GM23338 (cell line): ENCODE data around the gene STK33. TPM values are rescaled to one million over a fixed set of nuclear protein-coding genes. Genes with fewer than 3 reads are reported as not detected.
A peak's percentile ranks its signal among the peaks of the same experiment; 100 is the strongest.

Experiments used
- ATAC-seq: fragments of 200-7000 bp; cut with Tn5 transposase; 3 replicates; pipeline ENCODE4 v1.9.1; 2020
- DNase-seq: peaks from one replicate; pipeline ENCODE4 v3.0.0-alpha.2; 2015; ENCODE audit warnings: low spot score
- H2AFZ ChIP-seq: fragments of 200-600 bp; sonication (generic); 2 replicates; pipeline ENCODE4 v1.8.0; 2016; ENCODE audit warnings: antibody characterized with exemption, mild to moderate bottlenecking, moderate library complexity
- H3F3A ChIP-seq: fragments of 200-600 bp; sonication (generic); replicated peaks from 2 replicates; pipeline ENCODE4 v1.8.0; 2017; ENCODE audit warnings: antibody characterized with exemption, mixed run types, low read depth
- H3K27ac ChIP-seq: fragments of 200-600 bp; sonication (generic); 2 replicates; pipeline ENCODE4 v1.6.1; 2016; ENCODE audit warnings: low read depth
- H3K27me3 ChIP-seq: fragments of 200-600 bp; sonication (generic); 2 replicates; pipeline ENCODE4 v1.8.0; 2016; ENCODE audit warnings: mild to moderate bottlenecking, mixed run types, moderate library complexity; ENCODE audit not compliant: insufficient read depth
- H3K36me3 ChIP-seq: fragments of 200-600 bp; sonication (generic); 2 replicates; pipeline ENCODE4 v1.8.0; 2016; ENCODE audit warnings: mild to moderate bottlenecking; ENCODE audit not compliant: insufficient read depth
- H3K4me1 ChIP-seq: fragments of 200-600 bp; sonication (generic); 2 replicates; pipeline ENCODE4 v1.8.0; 2016; ENCODE audit warnings: mild to moderate bottlenecking, moderate library complexity; ENCODE audit not compliant: insufficient read depth
- H3K4me2 ChIP-seq: fragments of 200-600 bp; sonication (generic); 2 replicates; pipeline ENCODE4 v1.7.1; 2017; ENCODE audit warnings: mixed run types
- H3K4me3 ChIP-seq: fragments of 200-600 bp; sonication (generic); 2 replicates; pipeline ENCODE4 v1.6.1; 2016; ENCODE audit warnings: mixed run types
- H3K79me2 ChIP-seq: fragments of 200-600 bp; sonication (generic); replicated peaks from 2 replicates; pipeline ENCODE4 v1.8.0; 2017; ENCODE audit warnings: mild to moderate bottlenecking; ENCODE audit not compliant: insufficient read depth
- H3K9me2 ChIP-seq: fragments of 200-600 bp; sonication (generic); 2 replicates; pipeline ENCODE4 v1.8.0; 2017; ENCODE audit not compliant: insufficient read depth
- H4K20me1 ChIP-seq: fragments of 200-600 bp; sonication (generic); replicated peaks from 2 replicates; pipeline ENCODE4 v1.8.0; 2017; ENCODE audit warnings: mild to moderate bottlenecking; ENCODE audit not compliant: insufficient read depth
- H3K27ac Mint-ChIP-seq: 2 replicates; pipeline ENCODE4 v1.8.0; 2020; ENCODE audit warnings: inconsistent platforms, mild to moderate bottlenecking, moderate library complexity, mixed read lengths
- H3K27me3 Mint-ChIP-seq: 3 replicates; pipeline ENCODE4 v1.8.0; 2022; ENCODE audit warnings: low read depth, mild to moderate bottlenecking, moderate library complexity, mixed read lengths, inconsistent platforms; ENCODE audit not compliant: insufficient read depth, poor library complexity
- H3K36me3 Mint-ChIP-seq: 3 replicates; pipeline ENCODE4 v1.8.0; 2021; ENCODE audit warnings: low read depth, mild to moderate bottlenecking, inconsistent platforms, moderate library complexity, mixed read lengths
- H3K4me1 Mint-ChIP-seq: 3 replicates; pipeline ENCODE4 v1.8.0; 2020; ENCODE audit warnings: mild to moderate bottlenecking, inconsistent platforms, mixed read lengths
- H3K4me3 Mint-ChIP-seq: 3 replicates; pipeline ENCODE4 v1.8.0; 2021; ENCODE audit warnings: moderate library complexity, mild to moderate bottlenecking, inconsistent platforms, mixed read lengths
- H3K9me3 Mint-ChIP-seq: 3 replicates; pipeline ENCODE4 v1.8.0; 2020; ENCODE audit warnings: moderate library complexity, mild to moderate bottlenecking, inconsistent platforms, mixed read lengths
- CTCF ChIP-seq, 2 experiments: fragments of 200-600 bp in 1 of 2; sonication (generic) in 1 of 2; conservative IDR thresholded peaks; 2 replicates each; pipeline versions ENCODE4 v1.5.1 to v1.6.1; 2016 to 2017; ENCODE audit warnings: antibody characterized with exemption in 2 of 2, low read depth in 2 of 2, mild to moderate bottlenecking in 2 of 2, moderate library complexity in 1 of 2
- ETS1 ChIP-seq: IDR thresholded peaks from 2 replicates; pipeline ENCODE4 v1.6.1; 2016; ENCODE audit warnings: antibody characterized with exemption
- EZH2 ChIP-seq: fragments of 200-600 bp; sonication (generic); IDR thresholded peaks from one replicate; pipeline ENCODE4 v1.8.0; 2017; ENCODE audit warnings: antibody characterized with exemption, mild to moderate bottlenecking, low read depth; ENCODE audit not compliant: unreplicated experiment
- EZH2phosphoT487 ChIP-seq: fragments of 200-600 bp; sonication (generic); IDR thresholded peaks from one replicate; pipeline ENCODE4 v1.8.1; 2018; ENCODE audit warnings: antibody characterized with exemption; ENCODE audit not compliant: unreplicated experiment
- JUNB ChIP-seq: IDR thresholded peaks from one replicate; pipeline ENCODE4 v1.6.1; 2016; ENCODE audit warnings: antibody characterized with exemption; ENCODE audit not compliant: unreplicated experiment
- NANOG ChIP-seq: IDR thresholded peaks from 2 replicates; pipeline ENCODE4 v1.6.1; 2016; ENCODE audit warnings: antibody characterized with exemption, borderline replicate concordance
- POLR2AphosphoS5 ChIP-seq: IDR thresholded peaks from 2 replicates; pipeline ENCODE4 v1.6.1; 2016; ENCODE audit warnings: antibody characterized with exemption, low read depth
- REST ChIP-seq: IDR thresholded peaks from one replicate; pipeline ENCODE4 v1.6.1; 2018; ENCODE audit warnings: antibody characterized with exemption; ENCODE audit not compliant: unreplicated experiment
- STAT1 ChIP-seq: IDR thresholded peaks from one replicate; pipeline ENCODE4 v1.6.1; 2016; ENCODE audit warnings: antibody characterized with exemption; ENCODE audit not compliant: unreplicated experiment
- ZNF331 ChIP-seq: fragments of 250-450 bp; sonication (Bioruptor Pico); IDR thresholded peaks from 2 replicates; pipeline ENCODE4 v1.5.0; 2020; ENCODE audit warnings: low read depth, mild to moderate bottlenecking, moderate library complexity
- polyA plus RNA-seq: library from polyadenylated mRNA; unstranded; fragments of >200 nt; fragmentation: Nextera tagmentation; extraction: Ambion mirVana; gene quantifications from 2 replicates; pipeline ENCODE4 v1.2.1, GENCODE V29; 2016
- total RNA-seq: library from RNA; depleted of rRNA; stranded (reverse); fragments of >200 nt; shearing (Covaris generic); gene quantifications from 2 replicates; pipeline ENCODE4 v1.2.3, GENCODE V29; 2014

The STK33 gene
- total and polyA plus RNA-seq, 2 experiments from 2014 or later = 17.2 to 18.2 TPM

GRCh38 chr11:8354622-8355415 is 239.2 kb downstream of the STK33 start:
- TF ChIP-seq CTCF (conservative IDR thresholded peaks at IDR 0.05; ENCODE audit: low read depth in 2 of 2) (peak in 1 of 2 experiments; percentile 36; a peak in 2 of 4 replicates), ETS1 (no peak)
- Mint-ChIP-seq H3K36me3 (no peaks in the 10 kb centered on the region; the same call in 2 of the 3 replicates), H3K27ac (peak overlapping the region; percentile 7; the same call in 1 of the 2 replicates), H3K4me1 (peaks cover 14% of the 10 kb centered on the region; the same call in 2 of the 3 replicates), H3K4me3 (no peak overlapping the region), H3K9me3 (no peaks in the 10 kb centered on the region), H3K27me3 (peaks cover 7% of the 10 kb centered on the region)
- H3K9me2 ChIP-seq = no peaks in the 10 kb centered on the region
- H3K79me2 ChIP-seq = no peaks in the 10 kb centered on the region
- H2AFZ ChIP-seq = no peak overlapping the region
- H3K4me3 ChIP-seq = no peak overlapping the region
- H3K4me1 ChIP-seq = no peaks in the 10 kb centered on the region
- no peaks in the 10 kb centered on the region for H3K27me3 ChIP-seq
- no peaks in the 10 kb centered on the region for H3F3A ChIP-seq
- no peaks in the 10 kb centered on the region for H3K36me3 ChIP-seq
- H4K20me1 ChIP-seq = no peaks in the 10 kb centered on the region
- DNase-seq (no peak), ATAC-seq (peak; percentile 9; the same call in 2 of the 3 replicates)
- no peak overlapping the region for H3K27ac ChIP-seq
- no peak overlapping the region for H3K4me2 ChIP-seq

- H3K4me1 Mint-ChIP-seq = peaks cover 14% of the 10 kb centered on the region; the same call in 2 of the 3 replicates
- no peak overlapping the region; the same call in 1 of the 2 replicates for H3K27ac Mint-ChIP-seq
- Histone ChIP-seq H3K27ac (no peak overlapping the region), H4K20me1 (no peaks in the 10 kb centered on the region), H3K4me1 (no peaks in the 10 kb centered on the region), H3K79me2 (no peaks in the 10 kb centered on the region), H3K9me2 (no peaks in the 10 kb centered on the region), H3K4me2 (no peak overlapping the region), H3K4me3 (no peak overlapping the region), H2AFZ (no peak overlapping the region), H3F3A (no peaks in the 10 kb centered on the region), H3K36me3 (no peaks in the 10 kb centered on the region), H3K27me3 (no peaks in the 10 kb centered on the region)
- no peaks in the 10 kb centered on the region for H3K9me3 Mint-ChIP-seq
- DNase-seq = no peak
- peaks cover 10% of the 10 kb centered on the region for H3K27me3 Mint-ChIP-seq
- H3K36me3 Mint-ChIP-seq = no peaks in the 10 kb centered on the region; the same call in 2 of the 3 replicates
- no peak for ATAC-seq
- no peak overlapping the region for H3K4me3 Mint-ChIP-seq
- TF ChIP-seq REST = no peak
- no peak for TF ChIP-seq ETS1
- TF ChIP-seq CTCF (conservative IDR thresholded peaks at IDR 0.05; ENCODE audit: low read depth in 2 of 2) = no peak
- no peak for TF ChIP-seq ZNF331
- TF ChIP-seq JUNB = no peak
- no peak for TF ChIP-seq POLR2AphosphoS5
- no peak for TF ChIP-seq EZH2phosphoT487
- no peak for TF ChIP-seq EZH2
- no peak for TF ChIP-seq NANOG
- no peak for TF ChIP-seq STAT1
Measured at GRCh38 chr11:8352876-8353505, 241.0 kb downstream of the STK33 start.
